NCI-H526 (cell line): ENCODE measurements around the gene CD9.
A peak's percentile ranks its signal among the peaks of the same experiment; 100 is the strongest.

Source experiments
- DNase-seq, 2 experiments: peaks; one replicate each; lab custom pipeline; 2025; lab: John Stamatoyannopoulos, UW

Gene CD9

DNA sequence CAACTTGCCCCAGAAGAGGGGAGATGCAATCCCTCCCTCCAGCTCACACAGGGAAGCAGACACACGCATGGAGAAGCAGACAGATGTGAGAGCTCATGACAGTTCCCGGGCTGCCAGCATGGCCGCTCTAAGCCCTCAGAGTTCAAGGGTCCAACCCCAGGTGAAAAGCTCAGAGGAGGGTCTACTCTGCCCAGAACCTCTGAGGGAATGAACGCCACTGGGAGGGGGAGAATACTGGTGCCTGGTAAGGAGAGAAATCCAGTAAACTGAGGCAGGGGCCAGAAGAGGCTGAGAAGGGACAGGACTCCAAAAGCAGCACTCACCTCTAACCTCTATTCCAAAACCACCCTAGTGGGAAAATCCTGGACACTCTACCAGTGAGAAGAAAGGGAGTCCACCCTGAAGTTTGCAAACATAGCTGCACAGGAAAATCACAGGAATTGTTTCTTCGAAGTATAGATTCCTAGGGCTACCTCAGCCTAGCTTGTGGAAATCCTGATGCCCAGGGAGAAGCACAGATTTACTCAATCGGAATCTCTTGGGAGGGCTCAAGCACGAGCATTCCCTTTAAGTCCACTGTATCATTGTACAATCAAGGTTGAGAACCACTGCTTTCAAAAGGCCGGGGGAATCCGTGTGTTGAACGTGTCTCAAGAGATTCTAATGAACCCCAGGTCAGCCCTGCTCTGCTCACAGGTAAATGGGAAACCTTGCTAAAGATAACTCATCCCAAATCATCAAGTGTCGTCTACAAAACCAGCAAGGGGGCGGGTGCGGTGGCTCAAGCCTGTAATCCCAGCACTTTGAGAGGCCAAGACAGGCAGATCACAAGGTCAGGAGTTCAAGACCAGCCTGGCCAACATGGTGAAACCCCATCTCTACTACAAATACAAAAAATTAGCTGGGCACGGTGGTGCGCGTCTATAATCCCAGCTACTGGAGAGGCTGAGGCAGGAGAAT, 76.0 kb downstream of the CD9 start:
- no peak for DNase-seq

DNA sequence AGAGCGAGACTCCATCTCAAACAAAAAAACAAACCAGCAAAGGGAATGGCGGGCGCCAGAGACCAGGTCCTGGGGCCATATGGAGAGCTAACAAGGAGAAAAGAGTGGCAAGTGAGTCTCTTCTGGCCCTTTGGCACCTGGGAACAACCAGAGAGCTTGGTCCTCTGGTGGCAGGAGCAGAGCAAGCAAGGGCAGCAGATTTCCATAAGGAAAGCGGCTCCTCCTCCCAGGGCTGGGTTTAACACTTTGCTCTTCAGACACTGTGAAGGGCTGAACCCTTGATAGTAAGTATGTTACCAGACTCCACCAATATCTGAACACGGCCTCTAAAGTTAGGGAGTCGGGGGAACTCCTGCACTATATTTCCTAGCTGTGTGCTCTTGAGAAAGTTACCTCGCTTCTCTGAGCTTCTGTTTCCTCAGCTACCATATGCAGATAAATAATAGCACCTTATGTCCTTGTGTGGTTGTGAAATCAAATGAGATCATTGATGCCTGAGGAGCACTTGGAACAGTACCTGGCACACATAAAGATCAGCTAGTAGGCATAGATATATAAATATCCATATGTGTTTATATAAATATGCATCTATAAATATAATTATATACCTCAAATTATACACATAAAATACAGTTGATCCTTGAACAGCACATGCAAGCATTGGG, 76.9 kb downstream of the CD9 start:
- peak in 1 of 2 experiments; percentile 39 for DNase-seq

DNA sequence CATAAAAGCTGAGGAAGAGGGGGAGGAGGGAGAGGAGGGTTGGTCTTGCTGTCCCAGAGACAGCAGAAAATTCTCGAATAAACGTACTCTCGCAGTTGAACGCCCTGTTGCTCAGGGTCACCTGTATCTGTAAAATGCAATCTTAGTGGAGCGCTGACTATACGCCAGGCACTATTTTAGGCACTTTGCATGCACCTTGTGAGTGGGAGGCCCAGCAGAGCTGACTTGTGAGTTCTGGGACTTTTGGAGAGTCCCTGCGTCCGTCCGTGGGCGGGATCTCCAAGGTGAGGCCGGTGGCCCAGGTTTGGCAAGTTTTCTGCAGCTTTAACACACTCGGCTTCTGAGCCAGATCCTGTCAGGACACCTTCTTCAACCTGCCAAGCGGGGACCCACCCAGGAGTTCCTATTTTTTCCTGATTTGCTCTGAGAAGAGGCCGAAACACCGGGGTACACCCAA, 77.8 kb downstream of the CD9 start:
- peak in 1 of 2 experiments; percentile 42 for DNase-seq

DNA sequence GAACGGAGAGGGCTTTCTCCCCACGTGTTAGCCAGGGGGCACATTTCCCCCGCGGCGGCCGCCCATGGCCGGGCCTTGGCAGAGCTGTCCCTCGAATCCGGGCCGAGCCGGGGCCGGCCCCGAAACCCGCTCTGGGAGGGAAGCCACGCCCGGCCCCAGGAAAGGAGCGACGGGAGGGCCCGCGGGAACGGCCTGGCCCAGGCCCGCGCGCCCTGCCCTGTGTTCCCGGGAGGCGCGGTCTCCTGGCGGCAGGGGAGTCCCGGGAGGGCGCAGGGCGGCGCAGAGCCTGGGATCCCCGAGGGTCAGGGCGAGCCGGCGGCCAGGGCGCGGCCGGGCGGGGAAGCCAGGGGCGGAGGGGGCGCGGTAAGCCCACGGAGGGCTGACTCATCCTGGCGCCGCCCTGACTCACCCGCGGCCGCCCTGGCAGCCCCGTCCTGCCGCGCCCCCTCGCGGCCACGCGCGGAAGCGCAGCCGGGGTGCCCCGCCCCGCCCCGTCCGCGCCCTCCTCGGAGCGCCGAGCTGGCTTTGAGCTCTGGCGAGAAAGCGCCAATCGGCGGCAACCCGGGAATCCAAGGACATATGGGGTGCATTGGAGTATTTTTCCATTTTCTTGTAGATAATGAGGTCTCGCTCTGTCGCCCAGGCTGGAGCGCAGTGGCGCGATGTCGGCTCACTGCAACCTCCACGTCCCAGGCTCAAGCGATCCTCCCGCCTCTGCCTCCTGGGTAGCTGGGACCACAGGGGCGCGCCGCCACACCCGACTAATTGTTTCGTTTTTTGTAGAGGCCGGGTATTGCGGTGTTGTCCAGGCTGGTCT, 78.4 kb downstream of the CD9 start:
- peak in 1 of 2 experiments; percentile 85 for DNase-seq

DNA sequence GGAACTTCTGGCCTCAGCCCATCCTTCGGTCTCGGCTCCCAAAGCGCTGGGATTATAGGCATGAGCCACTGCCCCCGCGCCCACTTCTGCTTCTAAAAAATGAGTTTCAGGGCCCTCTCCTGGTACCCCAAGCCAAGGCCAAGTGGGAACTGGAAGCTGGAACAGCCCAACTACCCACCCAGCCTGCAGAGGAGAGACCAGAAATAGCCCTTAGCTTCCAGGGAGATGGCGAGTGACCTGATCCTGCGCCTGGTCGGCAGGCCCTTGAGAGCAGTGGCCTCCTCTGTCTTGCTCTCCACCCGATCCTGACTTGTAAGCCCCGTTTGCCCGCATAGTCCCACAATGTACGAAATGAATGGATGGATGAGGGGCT, 79.0 kb downstream of the CD9 start:
- no peak for DNase-seq

DNA sequence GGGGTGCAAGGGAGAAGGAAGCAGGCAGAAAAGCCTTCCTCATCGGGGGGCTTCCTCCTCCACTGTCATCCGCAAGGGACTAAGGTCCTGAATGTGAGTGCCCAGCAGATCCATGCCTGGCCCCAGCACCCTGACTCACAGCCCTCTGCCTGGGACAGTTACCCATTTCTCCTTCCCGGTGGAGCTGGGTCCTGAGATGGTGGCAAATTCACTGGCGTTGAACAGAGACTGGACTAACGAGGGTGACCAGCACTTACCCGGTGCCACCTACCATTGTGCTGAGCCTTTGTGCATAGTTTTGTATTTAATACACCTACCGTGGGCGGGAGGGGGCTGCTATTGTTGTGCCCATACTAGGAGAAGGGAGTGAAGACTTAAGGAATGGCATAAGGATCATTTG, 79.4 kb downstream of the CD9 start:
- no peak for DNase-seq

DNA sequence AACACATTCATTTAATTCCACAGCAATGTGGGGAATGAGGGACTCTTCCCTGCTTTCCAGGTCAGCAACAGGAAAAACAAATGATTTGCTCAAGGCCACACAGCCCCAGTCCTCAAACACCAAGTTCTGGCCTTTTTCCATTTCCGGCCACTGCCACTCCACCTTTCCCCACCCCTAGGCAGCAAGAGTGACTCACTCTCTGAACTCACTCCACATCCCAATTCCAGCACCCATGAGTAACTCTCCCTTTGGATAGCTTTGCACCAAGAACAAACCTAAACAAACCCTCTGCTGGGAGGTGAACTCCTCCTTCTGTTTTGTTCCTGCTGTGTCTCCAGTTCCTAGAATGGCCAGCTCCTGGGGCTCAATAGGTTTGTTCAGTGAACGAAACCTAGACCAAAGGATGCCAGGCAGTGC, 79.9 kb downstream of the CD9 start:
- DNase-seq: no peak

DNA sequence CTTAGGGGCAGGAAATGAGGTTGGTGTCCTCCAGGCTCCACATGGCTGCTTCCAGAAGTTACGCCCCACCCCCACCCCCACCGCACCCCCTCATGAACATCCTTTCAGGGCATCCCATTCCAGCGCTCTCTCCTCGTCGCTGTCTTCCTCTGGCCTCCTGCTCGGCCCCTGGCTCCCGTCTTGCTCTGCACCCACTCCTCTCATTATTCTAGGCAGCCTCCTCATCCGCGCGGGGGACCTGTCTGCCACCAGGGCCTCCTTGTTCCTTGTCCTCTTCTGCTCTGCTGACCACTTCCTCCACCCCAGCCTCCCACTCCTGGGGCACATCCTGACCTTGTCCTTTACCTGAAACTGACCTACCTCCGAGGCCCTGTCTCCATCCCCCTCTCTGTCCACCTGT, 80.5 kb downstream of the CD9 start:
- DNase-seq: no peak

DNA sequence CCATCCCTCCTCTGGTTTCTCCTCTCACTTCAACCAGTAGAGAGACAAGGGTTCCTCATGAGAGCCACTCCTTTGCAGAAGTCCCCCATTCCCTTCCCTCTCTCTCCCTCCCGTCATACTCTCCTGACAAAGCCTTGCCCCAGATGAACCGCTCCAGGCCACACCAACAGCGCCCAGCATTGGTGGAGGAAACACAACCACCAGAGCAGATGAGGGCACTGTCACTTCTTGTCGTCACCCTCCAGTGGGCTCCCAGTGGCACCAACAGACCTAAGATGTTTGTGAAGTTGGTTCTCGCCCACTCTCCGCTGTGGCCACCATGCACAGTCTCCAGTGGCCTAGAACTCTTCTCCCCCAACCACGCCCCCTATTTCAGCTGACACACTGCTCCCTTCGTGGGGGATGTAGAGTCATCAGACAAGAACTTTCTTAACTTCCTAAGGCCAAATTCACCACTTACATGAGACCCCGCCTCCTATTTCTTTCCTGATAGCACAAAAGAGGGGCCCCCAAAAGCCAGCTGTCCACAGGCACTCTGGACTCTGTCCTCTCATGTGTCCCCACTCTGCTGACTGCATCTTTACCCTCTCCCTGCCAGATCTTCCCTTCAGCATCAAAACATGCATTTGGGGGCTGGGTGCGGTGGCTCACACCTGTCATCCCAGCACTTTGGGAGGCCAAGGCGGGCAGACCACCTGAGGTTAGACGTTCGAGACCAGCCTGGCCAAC, 81.0 kb downstream of the CD9 start:
- no peak for DNase-seq

DNA sequence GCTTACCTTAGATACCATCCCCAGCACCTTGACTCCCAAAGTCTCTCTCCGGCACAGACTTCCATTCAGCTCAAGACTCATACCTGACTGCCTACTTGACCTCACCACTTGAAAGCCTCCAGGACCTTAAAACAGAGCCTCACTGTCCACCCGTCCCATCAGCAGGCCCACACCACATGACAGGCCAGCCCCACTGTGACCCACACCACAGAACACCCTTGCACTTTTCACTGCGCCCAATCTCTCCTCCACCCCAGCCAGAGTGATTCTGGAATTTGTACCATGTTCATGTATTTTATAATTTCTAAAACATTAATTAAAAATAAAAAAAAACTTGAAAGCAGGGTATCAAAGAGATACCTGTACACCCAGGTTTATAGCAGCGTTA, 82.2 kb downstream of the CD9 start:
- DNase-seq: no peak

DNA sequence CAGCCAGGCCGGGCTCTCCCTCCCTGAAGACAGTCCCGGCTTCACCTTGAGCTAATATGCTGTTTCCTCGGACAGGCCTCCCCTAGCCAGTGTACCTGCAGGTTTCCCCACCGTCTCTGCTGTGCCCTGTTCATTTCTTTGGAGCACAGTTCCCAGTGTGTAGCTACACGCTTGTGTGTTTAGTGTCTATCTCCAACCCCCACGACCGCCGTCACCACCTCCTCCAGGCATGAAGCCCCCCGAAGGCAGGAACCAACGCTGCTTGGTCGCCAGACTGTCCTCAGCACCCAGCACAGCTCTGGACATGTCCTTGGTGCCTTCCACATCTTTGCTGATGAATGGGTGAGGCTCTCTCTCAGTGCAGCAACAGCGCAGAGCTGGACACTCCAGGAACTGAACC, 84.1 kb downstream of the CD9 start:
- no peak for DNase-seq

DNA sequence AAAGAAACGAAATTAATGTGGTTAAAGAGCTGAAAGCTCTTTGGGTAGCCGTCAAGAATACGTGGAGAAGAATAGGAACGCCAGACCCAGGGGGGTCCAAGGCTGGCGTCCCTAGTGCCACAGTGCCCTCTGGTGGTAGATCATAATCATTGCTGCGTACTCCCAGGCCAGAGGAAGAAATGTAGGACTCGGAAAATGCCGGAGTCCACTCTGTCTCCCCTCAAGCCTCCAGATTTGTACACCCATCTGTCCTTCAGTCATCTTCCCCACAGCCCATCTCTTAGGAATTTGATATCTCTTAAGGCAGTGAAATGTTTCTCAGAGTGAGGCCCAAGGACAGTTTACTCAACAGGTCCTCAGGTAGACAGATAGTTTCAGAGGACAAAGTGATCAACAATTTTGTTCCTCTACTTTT, 84.9 kb downstream of the CD9 start:
- DNase-seq: peak; percentile 45 to 79

DNA sequence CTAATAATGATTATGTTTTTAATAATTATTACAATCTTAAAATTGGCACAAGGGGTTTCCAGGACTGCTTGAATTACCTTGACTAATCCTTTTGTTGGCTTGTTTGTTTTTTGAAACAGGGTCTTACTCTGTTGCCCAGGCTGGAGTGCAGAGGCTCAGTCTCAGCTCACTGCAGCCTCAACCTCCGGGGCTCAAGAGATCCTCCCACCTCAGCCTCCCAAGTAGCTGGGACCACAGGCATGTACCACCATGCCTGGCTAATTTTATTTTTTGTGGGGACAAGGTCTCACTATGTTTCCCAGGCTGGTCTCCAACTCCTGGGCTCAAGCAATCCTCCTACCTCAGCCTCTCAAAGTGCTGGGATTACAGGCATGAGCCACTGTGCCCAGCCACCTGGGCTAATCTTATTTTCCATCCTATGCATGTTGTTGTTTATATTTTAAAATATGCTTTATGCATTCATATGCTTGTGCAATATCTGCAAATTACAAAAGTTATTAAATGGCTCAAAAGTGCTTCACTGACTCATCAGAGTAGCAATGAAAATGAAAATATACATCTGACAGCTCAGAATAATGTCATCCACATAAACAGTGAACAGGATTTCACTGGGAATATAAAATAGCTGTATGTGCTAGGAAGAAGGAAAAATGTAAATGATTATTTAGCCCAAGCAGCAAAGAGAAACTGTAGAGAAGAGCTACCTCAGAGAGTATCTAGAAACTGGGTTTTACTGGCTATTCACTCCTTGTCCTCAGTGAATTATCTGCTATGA, 85.5 kb downstream of the CD9 start:
- DNase-seq: no peak
